NOMO-1 (cell line): ENCODE measurements around the gene CDK19.
"Not testable (repeated sequence)": the region's sequence is repeated elsewhere in the genome, so short reads cannot be mapped to it uniquely, and the experiment has no call there.

Experiments
- DNase-seq, 2 experiments: peaks; one replicate each; lab custom pipeline; 2025; ENCODE audit not compliant: unreplicated experiment in 2 of 2; lab: John Stamatoyannopoulos, UW

CDK19 gene

DNA sequence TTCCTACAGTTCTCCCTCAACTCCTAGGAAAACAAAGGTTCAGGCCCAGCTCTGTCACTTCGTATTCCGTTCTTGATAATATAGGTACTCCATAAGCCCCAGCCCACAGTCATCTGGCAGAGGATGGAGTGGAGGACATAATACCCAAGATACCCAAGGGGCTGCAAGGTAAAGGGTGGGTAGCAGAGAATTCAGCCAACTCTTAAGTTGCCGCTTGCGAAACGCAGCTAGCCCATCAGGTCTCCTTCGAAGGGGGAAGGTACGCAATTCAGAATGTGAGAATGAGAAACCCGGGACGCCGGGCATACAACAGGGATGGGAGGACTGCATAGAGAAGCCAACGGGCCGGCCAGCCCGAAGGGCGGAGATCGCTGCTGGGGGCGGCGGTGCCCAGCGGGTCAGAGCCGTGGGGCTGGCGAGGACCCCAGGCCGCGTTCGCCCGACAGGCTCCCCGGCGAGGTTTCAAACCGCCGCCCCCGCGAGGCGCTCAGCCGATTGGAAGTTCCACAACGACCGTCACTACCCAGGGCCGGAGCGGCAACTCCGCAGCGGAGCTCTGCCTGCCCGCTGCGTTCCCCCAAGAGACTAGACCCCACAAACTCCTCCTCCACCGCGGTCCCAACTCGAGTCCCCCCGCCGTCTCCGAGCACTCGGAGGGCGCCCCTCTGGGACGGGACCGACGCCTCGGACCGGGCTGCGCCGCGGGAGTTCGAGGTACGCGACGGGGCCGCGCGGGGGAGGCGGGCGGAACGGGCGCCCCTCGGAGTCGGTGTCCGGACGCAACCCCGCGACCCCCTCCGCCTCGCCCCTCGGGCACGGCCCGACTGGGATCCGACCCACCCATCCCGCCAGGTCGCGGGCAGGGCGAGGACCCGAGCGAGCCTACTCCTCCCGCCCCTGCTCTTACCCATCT lies 911 bp downstream of the CDK19 start:
- DNase-seq: peak; percentile 55 to 58

DNA sequence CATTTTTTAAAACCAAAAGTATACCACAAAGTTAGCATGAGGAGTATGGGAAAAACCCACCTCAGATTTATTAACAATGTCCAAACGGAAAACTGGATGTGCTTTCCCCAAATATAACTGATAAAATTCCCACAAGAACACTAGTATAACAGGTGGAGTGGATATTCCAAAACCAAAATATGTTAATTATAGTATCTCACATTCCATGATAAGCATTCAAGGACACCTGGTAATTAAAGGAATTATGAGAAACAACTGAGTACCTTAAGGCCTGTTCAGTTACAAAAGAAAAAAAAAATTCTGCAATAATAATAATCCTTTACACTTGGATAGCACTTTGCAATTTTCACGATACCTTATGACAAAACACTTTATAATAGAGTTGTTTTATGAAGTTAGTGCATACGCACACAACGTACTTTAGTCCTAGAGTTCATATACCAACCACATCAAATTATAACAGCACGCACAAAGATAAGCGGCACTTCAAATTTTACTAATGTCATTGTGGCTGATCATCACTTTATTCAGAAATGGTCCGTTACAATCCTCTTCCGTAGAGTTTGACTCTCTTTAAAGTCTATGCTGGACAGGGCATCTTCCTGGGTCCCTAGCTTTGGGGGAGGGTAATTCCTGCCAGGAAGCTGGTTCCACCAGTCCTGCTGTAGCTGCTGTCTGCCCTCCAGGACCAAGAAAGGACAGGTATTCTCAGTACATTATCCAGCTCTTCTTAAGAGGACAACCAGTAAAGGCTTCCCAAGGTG lies 1.7 kb downstream of the CDK19 start:
- no peak for DNase-seq

DNA sequence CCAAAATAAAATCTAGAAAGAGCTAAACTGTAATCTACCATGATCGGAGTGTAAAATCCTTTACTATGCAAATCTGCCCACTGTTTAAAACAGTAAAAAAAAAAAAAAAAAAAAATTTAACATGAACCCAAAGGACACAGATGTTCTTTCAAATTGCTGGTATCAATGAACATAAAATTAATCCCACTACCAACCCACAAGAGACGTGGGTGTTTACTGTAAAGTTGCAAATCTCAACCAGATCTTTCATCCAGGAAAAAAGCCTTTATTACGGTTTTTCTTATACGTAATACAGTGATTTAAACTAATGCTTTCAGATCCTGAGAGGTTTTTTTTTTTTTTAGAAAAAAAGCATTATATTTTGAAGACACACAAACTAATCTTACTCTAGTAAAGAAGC lies 2.5 kb downstream of the CDK19 start:
- no peak for DNase-seq

DNA sequence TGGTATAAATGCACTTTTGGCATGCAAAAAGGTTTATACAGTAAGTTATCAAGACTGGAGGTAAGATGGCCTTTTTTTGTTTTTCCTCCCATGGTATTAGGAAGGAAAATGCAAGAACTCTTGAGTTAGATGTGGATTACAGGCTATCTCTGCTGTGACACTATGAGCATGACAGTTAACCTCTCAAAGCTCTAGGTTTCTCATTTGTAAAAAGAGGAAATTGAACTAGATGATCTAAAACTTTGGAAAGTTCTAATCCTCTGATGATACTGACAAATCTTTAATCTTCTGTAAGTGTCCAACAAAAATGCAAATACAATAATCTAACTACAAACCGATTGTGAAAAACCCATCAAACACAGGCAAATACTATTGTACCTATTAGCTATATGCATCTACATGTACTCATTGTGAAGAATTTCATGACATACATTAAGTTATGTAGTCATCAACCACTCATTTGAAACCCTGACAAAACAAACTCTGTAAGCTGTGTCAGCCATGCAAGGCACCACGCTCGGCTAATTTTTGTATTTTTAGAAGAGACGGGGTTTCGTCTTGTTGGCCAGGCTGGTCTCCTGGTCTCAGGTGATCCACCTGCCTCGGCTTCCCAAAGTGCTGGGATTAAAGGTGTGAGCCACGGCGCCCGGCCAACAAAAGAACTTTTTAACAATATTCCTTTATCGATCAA lies 4.2 kb downstream of the CDK19 start:
- no peak for DNase-seq

DNA sequence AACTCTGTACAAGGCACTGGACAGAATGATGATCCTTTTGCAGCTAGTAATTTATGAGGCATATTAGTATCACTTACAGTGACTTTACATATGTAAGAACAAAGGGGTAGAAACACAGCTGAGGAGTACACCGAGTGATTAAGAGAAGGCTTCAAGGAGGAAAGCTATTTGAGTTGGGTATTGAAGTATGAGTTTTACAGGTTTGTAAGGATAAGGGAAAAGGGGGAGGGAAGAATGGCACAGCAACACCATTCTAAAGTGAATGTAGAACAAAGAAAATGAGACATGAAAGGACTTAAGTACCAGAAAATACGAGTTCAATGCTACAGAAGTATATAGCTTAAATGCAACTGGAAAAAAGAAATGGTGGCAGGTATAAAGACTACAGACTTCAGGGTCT lies 5.5 kb downstream of the CDK19 start:
- no peak for DNase-seq

DNA sequence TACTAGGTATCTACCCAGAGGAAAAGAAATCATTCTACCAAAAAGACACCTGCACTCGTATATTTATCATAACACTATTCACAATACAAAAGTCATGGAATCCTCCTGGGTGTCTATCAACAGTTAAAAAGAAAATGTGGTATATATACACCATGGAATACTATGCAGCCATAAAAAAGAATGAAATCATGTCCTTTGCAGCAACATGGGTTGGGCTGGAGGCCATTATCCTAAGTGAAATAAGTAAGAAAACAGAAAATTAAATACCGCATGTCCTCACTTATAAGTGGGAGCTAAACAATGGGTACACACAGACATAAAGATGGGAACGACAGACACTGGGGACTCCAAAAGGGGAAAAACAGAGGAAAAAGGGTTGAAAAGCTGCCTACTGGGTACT lies 13.1 kb downstream of the CDK19 start:
- not testable (repeated sequence) for DNase-seq

DNA sequence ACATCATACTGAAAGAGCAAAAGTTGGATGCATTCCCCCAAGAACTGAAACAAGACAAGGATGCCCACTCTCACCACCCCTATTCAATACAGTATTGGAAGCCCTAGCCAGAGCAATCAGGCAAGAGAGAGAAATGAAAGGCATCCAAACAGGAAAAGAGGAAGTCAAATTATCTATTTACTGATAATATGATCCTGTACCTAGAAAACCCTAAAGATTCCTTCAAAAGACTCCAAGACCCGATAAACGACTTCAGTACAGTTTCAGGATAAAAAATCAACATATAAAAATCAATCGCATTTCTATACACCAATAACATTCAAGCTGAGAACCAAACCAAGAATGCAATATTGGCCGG lies 14.5 kb downstream of the CDK19 start:
- DNase-seq: no peak

DNA sequence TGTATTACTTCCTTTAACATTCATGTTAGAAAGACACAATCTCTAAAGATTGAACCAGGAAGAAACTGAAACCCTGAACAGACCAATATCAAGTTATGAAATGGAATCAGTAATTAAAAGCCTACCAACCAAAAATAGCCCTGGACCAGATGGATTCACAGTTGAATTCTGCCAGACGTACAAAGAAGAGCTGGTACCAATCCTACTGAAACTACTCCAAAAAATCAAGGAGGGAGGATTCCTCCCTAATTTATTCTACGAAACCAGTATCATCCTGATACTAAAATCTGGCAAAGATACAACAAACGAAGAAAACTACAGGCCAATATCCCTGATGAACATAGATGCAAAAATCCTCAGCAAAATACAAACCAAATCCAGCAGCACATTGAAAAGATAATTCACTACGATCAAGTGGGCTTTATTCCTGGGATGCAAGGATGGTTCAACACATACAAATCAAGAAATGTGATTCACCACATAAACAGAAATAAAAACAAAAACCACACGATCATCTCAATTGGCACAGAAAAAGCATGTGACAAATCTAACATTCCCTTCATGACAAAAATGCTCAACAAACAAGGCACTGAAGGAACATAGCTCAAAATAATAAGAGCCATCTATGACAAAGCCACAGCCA lies 15.0 kb downstream of the CDK19 start:
- DNase-seq: no peak

DNA sequence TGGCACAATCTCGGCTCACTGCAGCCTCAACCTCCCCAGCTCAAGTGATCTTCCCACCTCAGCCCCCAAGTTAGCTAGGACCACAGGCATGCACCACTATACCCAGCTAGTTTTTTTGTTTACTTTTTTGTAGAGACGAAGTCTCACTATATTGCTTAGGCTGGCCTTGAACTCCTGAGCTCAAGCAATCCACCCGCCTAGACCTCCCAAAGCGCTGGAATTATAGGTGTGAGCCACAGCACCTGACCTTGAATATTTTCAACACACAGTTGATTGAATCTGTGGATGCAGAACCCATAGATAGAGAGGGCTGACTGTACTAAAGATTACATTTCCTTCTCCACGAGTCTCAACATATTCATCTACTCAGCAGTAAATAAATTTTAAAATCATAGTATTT lies 15.6 kb downstream of the CDK19 start:
- no peak for DNase-seq

DNA sequence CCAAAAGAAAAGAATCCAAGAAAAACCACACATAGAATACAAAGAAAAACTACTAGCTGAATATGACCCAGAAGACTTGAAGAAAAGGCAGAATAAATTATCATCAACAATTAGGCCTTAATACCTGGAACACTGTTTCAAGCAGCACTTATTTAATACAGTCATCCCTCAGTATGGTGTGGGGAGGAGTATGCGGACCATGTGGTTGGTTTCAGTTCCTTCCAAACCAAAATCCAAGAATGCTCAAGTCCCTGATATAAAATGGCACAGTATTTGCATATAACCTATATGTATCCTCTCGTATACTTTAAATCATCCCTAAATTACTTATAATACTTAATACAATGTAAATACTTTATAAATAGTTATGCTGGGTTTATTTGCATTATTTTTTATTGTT lies 16.1 kb downstream of the CDK19 start:
- DNase-seq: peak in 1 of 2 experiments; percentile 48

DNA sequence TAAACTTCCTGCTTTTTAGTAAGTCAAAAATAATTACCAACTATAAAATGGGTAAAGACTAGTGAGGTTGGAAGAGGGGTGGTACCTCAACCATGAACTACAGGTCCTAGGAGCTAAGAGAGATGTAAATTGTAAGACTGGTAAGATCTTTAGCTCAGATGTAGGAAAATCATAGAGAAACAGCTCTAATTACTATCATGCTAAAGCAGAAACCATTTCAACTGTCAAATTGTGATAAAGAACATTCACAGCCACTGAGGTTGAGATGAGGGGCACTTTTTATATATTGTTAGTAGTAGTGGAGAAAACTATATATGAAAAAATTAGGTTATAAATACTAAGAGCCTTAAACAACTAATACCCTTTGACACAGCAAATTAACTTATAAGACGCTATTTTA lies 20.0 kb downstream of the CDK19 start:
- no peak for DNase-seq

DNA sequence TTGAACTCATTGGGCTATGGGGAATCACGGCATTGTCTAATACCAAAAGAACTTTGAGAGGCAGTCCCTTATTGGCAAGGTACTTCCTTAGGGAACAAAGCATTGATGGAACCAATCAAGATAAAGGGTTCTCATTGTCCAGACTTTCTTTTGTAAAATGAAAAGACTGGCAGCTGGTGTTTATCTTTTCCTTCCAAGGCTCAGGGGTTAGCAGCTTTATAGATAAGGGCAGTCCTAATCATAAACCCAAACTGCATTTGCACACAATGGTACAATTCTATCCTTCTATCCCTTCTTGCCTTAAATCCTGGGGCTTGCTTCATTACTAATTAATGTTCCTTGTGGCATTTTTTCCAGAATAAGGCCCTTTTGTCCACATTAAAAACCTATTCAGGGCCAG lies 28.6 kb downstream of the CDK19 start:
- DNase-seq: no peak

DNA sequence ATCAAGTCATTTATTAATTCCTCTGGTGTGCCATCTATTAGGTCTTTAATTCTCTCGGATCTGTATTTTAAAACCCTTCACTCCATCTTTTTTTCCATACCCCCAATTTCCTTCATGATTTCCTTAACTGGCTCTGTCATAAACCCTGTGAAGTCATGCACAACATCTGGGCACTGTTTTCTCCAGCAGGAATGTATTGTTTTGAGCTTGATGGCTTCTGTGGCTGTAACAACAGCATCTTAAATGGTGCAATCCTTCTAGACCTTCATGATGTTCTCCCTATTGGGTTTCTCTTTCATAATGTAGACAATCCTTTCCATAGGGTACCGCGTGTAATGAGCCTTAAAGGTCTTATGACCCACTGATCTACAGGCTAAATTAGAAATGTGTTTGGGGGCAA lies 29.0 kb downstream of the CDK19 start:
- DNase-seq: no peak

DNA sequence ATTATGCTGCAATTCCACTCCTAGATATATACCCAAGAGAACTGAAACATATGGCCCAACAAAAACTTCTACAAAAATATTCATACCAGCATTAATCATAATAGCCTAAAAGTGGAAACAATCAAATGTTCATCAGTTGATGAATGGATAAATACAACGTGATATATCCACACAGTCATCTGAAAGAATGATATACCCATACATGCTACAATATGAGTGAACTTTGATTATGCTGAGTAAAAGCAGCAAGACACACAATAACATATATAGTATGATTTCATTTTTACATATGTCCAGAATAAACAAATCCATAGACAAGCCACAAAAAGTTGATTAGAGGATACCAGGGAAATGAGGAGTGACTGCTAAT lies 30.7 kb downstream of the CDK19 start:
- peak in 1 of 2 experiments; percentile 7 for DNase-seq

DNA sequence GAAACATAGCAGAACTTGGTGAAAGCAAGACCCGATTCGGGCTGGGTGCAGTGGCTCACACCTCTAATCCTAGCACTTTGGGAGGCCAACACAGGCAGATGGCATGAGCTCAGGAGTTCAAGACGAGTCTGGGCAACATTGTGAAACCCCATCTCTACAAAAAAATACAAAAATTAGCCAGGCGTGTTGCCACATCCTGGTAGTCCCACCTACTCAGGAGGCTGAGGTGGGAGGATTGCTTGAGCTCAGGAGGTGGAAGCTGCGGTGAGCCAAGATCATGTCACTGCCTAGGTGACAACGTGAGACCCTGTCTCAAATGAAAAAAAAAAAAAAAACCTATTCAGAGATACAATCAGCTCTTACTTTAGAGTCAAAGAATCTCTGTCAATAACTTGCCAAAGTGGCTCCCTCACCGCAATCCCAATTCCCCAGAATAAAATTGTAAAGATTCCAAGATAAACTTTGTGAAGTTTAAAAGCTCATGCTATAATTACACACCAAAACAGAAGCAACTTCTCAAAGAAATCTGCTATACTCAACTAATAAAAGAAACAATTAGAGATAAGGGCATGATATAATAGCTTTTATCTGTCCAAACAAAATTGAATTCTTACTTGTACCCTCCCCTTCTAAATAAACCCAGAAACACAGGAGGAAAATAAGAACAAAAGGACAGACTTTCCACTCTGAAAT lies 33.6 kb downstream of the CDK19 start:
- DNase-seq: no peak

DNA sequence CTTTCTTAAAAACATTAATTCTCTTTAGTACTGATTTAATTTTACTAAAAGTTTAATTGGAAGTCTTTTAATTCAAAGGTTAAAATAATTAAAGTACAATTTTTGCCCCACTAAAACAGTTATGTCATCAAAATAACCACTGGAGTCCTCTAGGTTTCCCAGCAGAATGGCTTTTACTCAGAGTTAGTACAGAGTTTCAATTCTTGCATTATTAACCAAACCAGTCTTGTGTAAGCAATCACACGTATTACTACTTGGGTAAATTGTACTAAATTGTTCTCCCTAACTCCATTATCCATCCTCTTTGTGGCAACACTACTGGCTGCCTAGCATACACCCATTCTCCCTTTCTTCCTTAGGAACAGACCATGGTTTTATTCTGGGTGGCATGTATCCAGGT lies 36.9 kb downstream of the CDK19 start:
- DNase-seq: no peak

DNA sequence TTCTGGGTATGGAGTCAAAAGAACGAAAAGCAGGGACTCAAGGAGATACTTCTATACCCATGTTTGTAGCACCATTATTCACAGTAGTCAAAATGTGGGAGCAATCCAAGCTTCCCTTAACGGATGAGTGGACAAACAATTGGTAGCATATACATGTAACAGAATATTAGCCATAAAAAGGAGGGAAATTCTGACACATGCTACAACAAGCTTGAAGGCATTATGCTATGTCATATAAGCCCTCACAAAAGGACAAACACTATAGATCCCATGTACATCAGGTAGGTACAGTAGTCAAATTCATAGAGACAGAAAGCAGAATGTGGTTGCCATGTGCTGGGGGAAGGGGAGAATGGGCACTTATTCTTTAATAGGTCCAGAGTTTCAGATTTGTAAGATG lies 37.6 kb downstream of the CDK19 start:
- DNase-seq: no peak

DNA sequence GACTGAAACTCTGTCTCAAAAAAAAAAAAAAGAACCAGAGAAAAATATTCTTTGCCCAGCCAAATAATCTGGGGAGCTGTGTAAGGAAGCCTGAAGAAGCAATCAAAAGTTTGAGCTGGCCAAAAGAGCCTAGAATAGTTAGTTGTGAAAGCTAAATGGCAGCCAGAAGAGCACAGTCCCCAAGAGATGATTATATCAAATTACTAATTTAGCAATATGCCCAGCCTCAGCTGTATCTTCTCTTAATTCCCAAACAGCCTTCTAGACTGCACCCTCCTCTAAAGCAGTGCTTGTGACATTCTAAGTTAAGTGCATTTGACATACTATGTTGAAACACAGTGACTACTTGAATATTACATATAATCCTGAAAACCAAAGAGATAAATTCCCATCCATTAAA lies 38.9 kb downstream of the CDK19 start:
- DNase-seq: no peak

DNA sequence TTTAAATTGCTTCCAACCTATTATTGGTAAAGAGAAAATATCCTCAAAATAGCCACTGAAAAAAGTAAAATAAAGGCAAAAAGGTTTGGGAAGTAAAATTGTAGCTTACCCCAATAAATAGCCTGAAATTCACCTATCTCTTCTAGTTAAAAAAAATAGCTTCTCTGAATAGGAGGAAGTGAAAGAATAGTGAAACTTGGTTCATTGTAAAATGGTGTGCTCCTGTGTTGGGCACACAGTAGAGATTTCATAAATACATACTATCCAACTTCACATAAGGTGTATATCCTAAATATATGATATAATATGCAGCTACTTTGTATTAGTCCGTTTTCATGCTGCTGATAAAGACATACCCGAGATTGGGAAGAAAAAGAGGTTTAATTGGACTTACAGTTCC lies 45.3 kb downstream of the CDK19 start:
- peak in 1 of 2 experiments; percentile 57 for DNase-seq

DNA sequence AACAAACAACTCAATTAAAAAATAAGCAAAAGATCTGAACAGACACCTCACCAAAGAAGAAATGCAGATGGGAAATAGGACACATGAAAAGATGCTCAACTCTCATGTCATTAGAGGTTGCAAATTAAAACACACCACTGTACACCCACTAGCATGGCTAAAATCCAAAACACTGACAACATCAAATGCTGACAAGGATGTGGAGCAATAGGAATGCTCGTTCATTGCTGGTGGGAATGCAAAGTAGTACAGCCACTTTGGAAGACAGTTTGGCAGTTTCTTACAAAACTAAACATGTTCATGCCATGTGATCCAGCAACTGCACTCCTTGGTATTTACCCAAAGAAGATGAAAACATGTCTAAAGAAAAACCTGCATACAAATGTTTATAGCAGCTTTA lies 47.2 kb downstream of the CDK19 start:
- DNase-seq: no peak

DNA sequence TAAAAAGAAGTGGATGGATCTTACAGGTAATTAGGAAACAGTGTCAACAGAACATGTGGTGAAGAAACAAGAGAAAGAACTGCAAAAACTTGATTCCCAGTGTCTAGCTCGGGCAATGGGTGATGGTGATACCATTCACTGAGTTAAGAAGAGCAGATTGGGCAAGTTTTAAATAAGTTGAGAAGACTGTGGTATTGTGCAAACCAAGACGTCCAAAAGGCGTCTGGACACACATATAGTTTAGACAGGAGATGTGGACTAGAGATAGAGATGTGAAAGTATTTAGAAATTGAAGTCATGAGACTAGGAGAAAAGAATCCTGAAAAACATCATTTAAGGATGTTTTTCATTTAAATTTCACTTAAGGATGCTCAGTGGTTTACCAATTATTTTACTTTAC lies 53.9 kb downstream of the CDK19 start:
- peak in 1 of 2 experiments; percentile 62 for DNase-seq
